Testis (tissue), 2 donors: Measurements from ENCODE around the gene ANKFY1.

Source experiments
- POLR2A ChIP-seq: fragments of 450-650 bp; IDR thresholded peaks from one replicate; pipeline ENCODE4 v1.6.1; 2017; ENCODE audit warnings: antibody characterized with exemption, mild to moderate bottlenecking, moderate library complexity
- TF ChIP-seq, protein P1 (sequence below), 3 experiments: fragments of 450-650 bp in 2 of 3; fragments of 200-600 bp in 1 of 3; sonication (generic) in 1 of 3; IDR thresholded peaks; one replicate each; pipeline ENCODE4 v1.5.1; 2016 to 2019; ENCODE audit warnings: antibody characterized with exemption in 3 of 3, mild to moderate bottlenecking in 2 of 3, moderate library complexity in 1 of 3

DNA sequence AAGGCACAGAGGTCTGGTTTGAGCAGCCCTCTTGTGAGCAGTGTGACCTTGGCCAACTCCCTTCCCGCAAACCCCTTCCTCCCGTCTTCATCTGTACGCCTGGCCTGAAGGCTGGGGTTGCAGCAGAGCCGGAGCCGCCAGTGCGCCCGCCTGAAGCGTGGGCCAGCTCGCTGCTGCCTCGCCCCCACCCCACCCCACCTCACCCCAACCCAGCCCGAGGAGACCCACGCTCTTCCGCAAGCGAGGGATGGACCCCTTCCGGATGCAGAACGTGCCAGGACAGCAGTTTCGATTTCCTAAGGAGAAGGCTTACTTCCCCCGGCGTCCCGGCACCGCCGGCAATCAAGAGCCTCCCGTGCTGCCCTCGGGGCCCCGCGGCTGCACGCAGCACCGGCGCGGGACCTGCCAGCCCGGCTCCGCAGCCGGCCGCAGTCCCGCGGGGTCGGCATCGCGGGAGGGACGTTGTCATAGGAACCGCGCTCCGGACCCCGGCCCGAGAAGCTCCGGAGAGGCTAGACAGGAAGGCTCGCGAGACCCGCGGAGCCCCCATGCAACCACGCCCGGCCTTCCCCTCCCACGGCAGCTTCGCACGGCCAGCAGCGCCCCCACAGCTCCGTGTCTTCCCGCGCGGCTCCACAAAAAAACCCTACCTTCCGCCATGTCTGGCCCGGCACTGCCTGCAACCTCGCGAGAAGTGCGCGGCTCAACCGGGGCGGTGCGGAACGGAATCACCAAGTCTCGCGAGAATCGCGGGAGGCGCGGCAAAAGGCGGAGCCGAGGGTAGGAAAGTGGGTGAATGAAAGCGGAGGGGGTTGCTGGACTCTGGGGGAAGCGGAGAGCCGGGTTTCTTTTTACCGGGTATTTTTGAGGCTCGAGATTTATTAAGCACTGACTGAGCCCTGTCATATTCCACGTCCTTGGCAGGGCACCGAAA is at the start of gene ANKFY1:
- no peak for TF ChIP-seq POLR2A
- TF ChIP-seq, protein P1, sequence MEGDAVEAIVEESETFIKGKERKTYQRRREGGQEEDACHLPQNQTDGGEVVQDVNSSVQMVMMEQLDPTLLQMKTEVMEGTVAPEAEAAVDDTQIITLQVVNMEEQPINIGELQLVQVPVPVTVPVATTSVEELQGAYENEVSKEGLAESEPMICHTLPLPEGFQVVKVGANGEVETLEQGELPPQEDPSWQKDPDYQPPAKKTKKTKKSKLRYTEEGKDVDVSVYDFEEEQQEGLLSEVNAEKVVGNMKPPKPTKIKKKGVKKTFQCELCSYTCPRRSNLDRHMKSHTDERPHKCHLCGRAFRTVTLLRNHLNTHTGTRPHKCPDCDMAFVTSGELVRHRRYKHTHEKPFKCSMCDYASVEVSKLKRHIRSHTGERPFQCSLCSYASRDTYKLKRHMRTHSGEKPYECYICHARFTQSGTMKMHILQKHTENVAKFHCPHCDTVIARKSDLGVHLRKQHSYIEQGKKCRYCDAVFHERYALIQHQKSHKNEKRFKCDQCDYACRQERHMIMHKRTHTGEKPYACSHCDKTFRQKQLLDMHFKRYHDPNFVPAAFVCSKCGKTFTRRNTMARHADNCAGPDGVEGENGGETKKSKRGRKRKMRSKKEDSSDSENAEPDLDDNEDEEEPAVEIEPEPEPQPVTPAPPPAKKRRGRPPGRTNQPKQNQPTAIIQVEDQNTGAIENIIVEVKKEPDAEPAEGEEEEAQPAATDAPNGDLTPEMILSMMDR (IDR thresholded peaks at IDR 0.05) = no peak
